HG03558 (cell line): ENCODE results near the gene ZBTB17.

Source experiments
- ATAC-seq: cut with Tn5 transposase; IDR thresholded peaks from one replicate; pipeline ENCODE4 v1.9.1; 2021; ENCODE audit warnings: moderate number of reproducible peaks; ENCODE audit not compliant: unreplicated experiment; ENCODE audit errors: extremely low read depth

Gene ZBTB17

GRCh38 chr1:15963363-15963967 lies 12.4 kb downstream of the ZBTB17 start:
- ATAC-seq, result no peak

DNA sequence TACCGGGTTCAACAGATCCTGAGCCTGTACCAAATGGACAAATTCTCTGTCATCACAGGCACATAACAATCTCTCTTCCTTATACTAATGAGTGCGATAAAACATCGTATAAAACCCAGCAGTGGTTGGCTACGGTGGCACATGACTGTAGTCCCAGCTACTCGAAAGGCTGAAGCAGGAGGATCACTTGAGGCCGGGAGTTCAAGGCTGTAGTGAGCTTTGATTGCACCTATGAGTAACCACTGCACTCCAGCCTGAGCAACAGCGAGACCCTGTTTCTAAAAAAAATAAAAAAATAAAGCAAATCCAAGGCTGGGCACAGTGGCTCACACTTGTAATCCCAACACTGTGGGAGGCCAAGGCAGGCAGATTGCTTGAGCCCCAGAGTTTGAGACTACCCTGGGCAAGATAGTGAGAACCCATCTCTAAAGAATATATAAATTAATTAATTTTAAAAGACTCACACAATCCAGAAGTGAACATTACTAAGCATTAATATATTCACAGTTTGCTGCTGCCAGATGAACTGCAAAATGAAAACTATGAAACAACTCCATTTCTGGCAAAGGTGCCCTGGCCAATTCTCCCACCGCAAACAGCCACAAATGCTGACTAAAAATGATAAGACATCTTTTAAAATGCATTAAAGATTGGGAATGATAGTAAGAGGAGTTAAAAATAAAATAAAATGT lies 13.1 kb downstream of the ZBTB17 start:
- no peak for ATAC-seq

- ATAC-seq, result no peak
Observed at GRCh38 chr1:15962176-15962575, 13.7 kb downstream of the ZBTB17 start.

- no peak for ATAC-seq
Observed at GRCh38 chr1:15961492-15961891, 14.4 kb downstream of the ZBTB17 start.

- ATAC-seq, result no peak
Observed at GRCh38 chr1:15960808-15961207, 15.1 kb downstream of the ZBTB17 start.

DNA sequence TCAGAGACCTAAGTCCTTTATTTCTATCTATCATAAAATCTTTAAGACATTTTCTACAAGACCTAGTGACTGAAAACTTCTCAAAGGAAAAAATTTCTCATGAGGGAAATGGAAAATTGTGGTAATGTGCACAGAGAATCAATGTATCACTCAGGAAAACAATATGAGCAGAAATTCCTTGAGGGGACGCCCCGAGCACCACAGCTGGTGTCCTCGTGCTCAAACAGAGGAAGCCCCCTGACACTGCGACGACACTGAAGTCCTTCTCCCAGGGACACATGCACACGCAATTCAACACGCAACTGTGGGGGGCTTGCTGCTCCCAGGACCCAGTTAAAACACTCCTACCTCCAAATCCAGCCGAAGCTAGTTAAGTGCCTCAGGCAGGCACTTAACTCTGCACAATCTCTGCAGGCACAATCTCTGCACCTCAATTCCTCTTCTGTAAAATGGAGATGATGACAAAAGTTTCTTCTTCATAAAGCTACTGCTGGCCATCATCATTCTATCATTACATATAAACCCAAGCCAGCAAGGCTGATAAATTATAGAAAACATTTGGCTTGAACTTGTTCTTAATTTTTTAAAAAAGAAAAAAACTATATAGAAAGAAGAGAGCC lies 16.0 kb downstream of the ZBTB17 start:
- ATAC-seq, result no peak

DNA sequence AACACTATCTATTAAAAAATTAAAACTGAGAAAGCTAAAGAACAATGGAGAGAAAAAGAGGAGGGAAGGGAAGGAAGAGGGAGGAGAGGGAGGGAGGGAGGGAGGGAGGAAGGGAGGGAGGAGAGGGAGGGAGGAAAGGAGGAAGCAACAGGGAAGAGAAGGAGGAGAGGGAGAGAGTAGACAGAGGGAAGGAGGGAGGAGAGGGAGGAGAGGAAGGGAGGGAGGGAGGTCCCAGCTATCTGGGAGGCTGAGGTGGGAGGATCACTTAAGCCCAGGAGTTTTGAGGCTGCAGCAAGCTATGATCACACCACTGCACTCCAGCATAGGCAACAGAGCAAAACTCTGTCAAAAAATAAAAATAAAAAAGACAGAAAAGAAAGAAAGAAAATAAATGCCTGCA lies 16.5 kb downstream of the ZBTB17 start:
- no peak for ATAC-seq

DNA sequence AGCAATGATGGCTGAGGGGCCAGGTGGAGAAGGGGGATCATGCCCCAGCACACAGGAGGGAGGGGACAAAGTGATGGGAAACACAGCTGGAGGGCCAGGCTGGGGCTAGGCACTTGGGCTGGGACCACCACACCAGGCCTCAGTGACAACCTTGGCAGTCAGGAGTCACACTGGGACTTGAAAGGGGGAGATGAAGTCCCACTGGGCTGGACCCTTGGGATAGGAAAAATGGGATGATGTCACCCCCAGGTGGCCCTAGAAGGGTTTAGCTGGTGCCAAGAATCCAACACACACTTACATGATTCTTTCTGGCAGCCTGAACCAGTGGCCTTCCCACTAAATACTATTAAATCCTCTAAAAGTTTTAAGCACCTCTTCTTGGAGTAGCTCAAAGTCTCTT lies 17.1 kb downstream of the ZBTB17 start:
- ATAC-seq, result no peak

- no peak for ATAC-seq
Observed at GRCh38 chr1:15958111-15958510, 17.8 kb downstream of the ZBTB17 start.

GRCh38 chr1:15957221-15958095 lies 18.4 kb downstream of the ZBTB17 start:
- no peak for ATAC-seq

DNA sequence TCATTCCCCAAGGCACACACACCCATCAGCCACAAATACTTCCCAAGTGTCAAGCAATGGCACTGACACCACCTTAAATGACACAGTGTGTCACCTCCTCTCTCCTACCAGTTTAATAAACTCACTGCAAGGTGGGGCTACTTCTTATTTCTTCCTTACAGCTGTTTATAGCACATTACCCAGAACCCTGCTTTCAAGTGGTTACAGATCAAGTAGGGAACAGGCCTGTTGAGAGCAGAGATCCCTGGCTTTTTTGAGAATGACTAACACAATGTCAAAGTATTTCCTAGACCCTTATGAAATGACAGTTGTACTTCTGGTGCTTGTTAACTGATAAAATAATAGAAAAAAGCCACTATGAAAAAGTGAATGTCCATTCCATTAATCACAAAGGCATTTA lies 19.8 kb downstream of the ZBTB17 start:
- ATAC-seq, result no peak

- ATAC-seq, result no peak
Observed at GRCh38 chr1:15955552-15955951, 20.3 kb downstream of the ZBTB17 start.

- ATAC-seq, result no peak
Observed at GRCh38 chr1:15954316-15954715, 21.6 kb downstream of the ZBTB17 start.

DNA sequence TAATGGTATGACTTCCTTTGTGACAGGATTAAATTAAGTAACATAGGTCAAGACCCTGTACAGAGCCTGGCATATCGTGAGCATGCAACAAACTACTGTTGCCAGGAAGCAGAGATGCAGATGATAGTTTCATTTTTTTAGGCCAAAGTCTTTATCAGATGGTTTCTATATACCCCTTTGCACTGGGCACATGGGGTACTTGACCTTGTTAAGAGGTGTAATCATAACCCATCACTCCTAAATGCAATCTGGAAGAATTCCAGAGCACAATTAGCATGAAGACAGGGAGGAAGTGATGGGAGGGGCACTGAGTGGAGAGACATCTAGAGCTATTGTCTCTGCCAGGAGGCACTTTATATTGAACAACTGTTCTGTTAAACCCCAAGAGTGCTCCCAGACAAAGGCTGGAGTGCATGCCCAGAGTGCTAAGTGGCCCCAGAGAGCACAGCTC lies 22.1 kb downstream of the ZBTB17 start:
- ATAC-seq, result no peak

GRCh38 chr1:15953294-15953771 lies 22.6 kb downstream of the ZBTB17 start:
- ATAC-seq, result no peak

- no peak for ATAC-seq
Observed at GRCh38 chr1:15952317-15953258, 23.3 kb downstream of the ZBTB17 start.

DNA sequence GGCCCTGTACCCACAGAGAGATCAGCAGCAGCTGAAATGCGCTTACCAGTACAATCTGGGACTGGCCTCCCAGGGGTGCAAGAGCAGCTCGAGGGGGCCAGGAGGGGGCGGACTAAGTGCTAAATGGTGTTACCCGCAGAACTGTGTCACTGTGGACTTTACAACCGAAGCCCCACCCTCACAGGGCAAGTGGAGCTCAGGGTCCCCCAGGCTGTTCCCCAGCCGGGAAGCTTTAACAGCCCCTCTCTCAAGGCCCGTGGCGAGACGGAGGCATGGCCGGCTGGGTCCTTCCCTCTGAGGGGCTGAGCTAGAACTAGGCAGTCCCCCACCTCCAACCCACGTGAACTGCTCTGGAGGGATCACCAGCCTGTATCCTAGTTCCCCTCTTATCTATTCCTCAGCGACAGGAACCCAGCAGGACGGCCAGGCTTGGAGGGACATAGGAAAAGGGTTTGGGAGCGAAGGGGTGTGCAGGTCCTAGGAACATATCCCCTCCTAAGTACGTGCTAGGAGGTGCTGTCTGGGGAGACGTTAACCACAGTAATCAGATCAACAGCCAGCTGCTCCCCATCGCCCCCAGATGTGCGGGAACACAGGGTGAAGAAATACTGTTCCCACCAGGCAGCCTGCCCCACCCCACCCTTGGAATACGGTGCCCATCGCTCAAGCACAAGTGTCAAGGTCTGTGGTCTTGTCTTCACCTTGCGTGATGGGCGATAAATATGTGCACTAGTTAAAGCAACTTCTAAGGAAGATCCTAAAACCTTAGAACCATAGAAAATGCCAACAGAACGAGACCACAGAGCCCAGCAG lies 24.4 kb downstream of the ZBTB17 start:
- no peak for ATAC-seq

GRCh38 chr1:15950763-15951295 lies 25.1 kb downstream of the ZBTB17 start:
- ATAC-seq, result no peak
